HG02610 (cell line): ENCODE results near the gene PRAC2.
"Not testable (repeated sequence)": the region's sequence is repeated elsewhere in the genome, so short reads cannot be mapped to it uniquely, and the experiment has no call there.

ENCODE experiments used
- ATAC-seq: cut with Tn5 transposase; IDR thresholded peaks from one replicate; pipeline ENCODE4 v1.9.1; 2021; ENCODE audit warnings: mild to moderate bottlenecking, moderate library complexity; ENCODE audit not compliant: unreplicated experiment

Gene PRAC2

GRCh38 chr17:48722915-48723422 is at the start of gene PRAC2:
TSS of gene PRAC2 (plus strand) at chr17:48723185. CDS start at chr17:48724411, 1,226 bp downstream.
- no peak for ATAC-seq

GRCh38 chr17:48676963-48677558 is 45.9 kb upstream of the PRAC2 start:
- no peak for ATAC-seq

- peak; percentile 64 for ATAC-seq
These were observed 44.6 kb upstream of the PRAC2 start for GRCh38 chr17:48678141-48678971.

DNA sequence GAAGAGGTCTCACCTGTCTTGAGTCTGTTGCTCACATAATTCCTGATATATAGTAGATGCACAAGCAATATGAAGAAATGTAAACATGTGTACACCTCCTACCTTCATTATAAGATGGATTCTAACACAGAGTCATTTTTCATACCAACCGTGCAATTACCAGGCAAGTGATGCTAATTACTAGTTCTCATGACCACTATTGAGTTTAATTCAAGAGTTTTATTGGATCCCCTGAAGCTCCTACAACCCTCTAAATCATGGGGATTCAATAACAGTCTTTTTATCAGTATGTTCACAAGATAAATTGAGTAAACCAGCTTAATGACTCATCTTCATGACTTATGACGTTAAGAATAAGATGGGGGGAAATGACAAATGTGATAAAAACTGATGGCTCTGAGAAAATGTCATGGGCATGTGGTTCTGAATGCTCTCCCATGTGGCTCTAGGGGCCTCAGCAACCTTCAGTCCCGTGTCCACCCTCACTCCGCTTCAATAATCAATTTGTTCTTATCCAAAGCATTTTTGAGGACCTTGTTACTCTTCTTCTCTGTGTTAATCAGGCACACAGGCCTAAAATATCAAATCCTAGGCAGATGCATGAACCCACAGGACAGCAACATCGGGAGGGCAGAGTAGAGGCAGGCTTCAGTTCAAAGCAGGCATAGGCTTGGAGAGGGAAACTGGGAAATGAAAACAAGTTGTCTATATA is 43.4 kb upstream of the PRAC2 start:
- ATAC-seq, result no peak

DNA sequence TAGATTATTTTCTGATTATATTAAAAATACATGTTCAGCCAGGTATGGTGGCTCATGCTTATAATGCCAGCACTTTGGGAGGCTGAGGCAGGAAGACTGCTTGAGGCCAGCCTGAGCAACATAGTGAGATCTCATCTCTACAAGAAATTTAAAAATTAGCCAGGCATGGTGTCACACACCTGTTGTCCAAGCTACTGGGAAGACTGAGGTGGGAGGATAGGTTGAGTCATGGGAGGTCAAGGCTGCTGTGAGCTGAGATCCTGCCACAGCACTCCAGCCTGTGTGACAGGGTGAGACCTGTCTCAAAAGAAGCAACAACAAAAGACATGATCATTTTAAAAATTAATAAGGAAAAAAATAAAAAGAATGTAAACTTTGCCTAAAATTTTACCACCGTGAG is 41.4 kb upstream of the PRAC2 start:
- no peak for ATAC-seq

DNA sequence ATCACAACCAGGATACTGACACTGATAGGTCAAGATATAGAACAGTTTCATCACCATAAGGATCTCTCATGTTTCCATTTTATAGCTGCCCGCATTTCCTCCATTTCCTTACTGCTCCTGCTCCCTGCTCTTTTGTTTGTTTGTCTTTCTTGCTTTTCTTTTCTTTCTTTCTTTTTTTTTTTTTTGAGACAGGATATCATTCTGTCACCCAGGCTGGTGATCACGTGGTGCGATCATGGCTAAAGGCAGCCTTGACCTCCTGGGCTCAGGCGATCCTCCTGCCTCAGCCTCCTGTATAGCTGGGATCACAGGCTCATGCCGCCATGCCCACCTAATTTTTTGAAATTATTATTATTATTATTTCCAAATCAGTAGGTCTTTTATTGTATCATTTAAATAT is 32.3 kb upstream of the PRAC2 start:
- no peak for ATAC-seq

DNA sequence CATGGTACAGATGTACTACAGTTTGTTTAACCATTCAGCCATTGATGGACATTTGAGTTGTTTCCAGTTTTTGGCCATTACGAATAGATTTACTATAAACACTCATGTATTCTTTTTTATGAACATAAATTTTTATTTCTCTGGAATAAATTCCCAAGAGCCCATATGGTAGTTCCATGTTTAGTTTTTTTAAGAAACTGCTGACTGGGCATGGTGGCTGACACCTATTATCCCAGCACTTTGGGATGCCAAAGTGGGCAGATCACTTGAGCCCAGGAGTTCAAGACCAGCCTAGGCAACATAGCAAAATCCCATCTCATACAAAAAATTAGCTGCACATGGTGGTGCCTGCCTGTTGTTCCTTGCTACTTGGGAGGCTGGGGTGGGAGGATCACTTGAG is 30.9 kb upstream of the PRAC2 start:
- no peak for ATAC-seq

DNA sequence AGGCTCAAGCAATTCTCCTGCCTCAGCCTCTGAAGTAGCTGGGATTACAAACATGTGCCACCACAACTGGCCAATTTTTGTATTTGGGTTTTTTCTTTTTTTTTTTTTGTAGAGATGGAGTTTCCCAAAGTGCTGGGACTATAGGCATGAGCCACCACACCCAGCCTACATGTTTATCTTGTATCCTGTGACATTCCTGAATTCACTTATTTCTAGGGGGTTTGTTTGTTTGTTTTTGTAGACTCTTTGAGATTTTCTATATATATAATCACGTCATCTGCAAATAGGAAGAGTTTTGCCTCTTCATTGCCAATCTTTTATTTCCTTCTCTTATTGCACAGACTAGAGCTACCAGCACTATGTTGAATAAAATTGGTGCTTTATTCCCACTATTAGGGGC is 29.8 kb upstream of the PRAC2 start:
- no peak for ATAC-seq

- no peak for ATAC-seq
These were observed 21.0 kb upstream of the PRAC2 start for GRCh38 chr17:48701864-48702532.

DNA sequence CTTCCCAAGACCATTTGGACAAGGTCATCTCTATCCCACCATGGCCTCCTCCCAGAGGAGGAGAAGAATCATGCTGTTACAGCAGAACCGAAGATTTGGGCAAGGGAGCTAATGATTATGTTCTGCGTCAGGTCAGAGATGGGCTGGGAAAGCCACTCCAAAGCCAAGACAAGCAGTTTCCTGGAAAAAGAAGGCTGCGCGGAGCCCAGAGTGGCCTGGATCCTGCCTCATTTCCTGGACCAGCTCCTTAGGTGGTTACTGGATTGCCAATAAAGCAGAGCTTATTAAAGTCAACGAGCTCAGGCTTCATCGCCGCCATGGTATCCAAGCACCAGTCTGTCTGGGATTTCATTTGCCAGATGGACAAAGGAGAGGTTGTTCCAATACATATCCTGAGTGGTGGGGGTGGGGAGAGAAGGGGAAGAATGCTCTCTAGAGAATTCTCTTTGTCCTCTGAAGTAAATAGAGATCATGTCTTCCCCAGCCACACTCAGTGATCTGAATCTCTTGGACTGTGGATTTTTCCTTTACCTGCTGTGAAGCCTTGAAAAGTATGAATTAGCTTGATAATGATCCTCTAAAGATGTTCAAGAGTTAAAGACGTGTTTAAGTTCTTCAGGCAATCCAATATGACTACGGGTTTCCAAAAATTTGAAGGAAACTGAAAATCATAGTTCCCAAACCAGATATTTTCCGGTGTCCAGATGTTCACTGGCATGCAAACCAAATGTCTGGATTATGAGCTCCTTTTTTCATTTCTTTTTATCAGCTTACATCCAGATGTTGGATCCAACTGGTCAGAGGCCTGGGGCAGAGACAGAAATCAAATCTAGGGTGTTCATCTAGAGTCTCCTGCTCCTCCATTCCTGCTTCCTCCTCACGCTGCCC is 18.4 kb upstream of the PRAC2 start:
- no peak for ATAC-seq

- no peak for ATAC-seq
These were observed 11.9 kb upstream of the PRAC2 start for GRCh38 chr17:48711128-48711527.

DNA sequence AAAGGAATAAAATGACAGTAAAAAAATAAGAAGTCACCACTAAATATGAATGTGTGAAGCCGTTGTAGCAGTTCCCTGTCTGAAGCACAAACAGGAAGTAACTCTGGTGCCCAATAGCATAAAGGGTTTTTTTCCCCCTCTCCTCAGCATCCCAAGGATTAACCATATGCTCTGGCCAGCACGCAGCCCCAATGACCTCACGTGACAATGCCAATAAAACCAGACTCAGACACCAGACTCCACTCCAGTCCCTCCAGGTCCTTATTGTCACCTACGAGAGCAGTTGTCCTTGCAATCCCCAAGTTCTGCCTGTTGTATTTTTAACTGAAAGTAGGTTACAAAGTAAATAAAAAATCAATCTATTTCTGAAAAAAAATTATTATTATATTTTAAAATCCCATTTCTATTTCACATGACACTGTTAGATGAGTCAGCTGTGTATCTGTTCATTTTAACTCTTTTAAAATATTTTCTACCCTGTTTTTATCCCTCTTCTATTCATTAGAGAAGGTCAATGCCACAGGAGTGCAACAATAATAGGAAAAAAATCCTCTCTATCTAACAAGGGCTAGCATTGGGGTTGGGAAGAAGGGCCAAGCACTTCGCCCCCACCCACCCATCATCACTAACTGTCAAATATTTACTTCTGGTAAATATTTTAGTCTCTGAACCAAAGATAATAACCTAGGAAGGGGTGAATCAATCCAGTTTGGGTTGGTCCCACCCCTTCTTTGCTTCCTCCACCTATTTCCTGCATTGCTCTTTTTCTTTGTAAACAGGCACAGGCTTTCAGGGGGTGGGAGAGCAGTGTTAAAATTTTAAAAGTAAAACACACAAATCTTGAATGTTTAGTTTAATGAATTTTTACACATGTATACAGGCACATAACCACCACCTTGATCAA is 7.2 kb upstream of the PRAC2 start:
- ATAC-seq, result no peak

DNA sequence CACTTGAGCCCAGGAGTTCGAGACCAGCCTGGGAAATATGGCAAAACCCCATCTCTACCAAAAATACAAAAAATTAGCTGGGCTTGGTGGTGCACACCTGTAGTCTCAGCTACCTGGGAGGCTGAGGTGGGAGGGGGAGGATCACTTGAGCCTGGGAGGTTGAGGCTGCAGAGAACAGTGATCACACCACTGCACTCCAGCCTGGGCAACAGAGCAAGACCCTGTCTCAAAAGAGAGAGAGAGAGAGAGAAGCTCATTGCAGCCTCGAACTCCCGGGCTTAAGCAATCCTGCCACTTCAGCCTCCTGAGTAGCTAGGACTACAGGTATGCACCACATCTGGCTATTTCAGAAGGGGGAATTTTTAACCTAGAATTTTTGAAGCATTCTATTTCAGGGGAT is 6.4 kb upstream of the PRAC2 start:
- ATAC-seq, result not testable (repeated sequence)

- ATAC-seq, result no peak
These were observed 5.4 kb upstream of the PRAC2 start for GRCh38 chr17:48717367-48718226.

DNA sequence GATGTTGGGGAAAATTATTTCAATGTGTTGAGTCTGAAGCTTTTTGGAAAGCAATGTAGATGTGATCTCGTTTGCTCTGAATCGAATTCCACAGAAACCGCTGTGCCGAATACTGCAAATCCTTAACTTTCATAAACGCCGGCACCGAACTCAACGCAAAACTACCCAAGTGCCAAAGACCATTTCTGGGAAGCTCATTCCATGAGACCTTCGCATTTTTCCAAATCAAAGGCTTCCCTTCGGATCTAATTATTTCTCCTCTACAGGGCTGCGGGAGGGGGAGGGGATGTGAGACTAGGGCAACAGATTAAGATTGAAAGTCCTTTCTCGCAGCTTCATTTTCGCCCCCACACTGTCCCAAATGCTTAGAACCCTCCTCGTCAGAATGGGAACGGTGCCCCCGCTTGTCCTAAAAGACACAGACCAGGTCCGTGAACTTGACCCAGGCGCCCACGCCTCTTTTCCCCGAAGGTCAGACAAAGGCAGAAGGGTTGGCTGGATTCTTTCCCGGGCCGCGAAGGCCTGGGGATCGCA is 4.7 kb upstream of the PRAC2 start:
- no peak for ATAC-seq

DNA sequence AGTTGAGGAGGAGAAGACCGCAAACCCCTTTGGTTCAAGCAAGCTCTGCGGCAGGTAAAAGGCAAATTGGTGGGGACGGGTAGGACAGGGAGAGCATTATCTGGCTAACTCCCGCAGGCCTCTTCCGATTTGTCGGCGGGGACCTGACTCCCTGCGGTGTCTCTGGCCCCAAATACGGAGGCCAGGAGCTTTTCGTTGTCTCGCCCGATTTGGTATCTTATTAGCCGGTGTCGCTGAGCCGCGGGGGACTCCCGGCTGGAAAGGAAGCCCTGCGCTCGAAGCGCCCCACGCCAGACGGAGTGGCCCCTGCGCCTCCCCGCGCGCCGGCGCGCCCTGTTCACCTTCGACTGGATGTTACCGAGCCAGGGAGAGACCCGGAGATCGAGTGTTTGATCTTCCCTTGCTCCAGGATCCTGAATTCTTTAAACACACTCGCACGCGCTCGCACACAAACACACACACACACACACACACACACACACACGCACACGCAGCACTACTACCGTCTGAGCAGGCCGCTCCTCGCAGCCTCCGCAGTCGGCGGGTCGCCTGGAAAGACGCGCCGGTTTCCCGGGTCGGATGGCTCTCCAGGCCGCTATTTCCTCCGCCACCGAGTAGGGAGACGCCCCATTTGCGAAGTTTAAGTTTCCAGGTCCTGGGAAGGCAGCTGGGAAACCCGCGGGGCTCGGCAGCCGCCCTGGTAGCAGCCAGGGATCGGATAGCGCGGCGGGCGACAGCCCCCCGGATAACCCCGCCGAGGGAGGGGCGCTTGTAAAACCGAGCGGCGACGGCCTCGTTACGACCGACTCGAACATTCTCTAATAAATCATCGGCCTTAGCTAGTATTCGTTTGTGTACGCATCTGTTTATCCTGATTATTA is 4.0 kb upstream of the PRAC2 start:
- no peak for ATAC-seq
